Measurements from ENCODE around the gene PGBD2.
"Not testable (repeated sequence)": the region's sequence is repeated elsewhere in the genome, so short reads cannot be mapped to it uniquely, and the experiment has no call there.

Gene PGBD2

DNA sequence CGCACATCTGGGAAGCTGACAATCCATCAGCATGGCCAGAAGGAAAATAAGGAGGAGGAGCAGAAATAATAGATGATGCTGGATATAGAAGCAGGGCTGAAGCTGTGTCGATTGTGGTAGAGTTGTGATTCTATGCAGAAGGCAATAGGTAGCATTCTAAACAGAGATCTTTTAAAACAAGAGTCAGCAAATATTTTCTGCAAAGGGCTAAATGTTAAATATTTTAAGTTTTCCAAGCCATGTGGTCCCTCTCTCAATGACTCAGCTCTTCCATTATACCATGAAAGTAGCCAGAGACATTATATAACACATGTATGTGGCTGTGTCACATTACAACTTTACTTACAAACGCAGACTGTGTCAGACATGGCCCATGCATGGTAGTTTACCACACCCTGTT is 21.2 kb downstream of the PGBD2 start:
- not testable (repeated sequence) for DNase-seq (ENCODE audit: low read depth)

DNA sequence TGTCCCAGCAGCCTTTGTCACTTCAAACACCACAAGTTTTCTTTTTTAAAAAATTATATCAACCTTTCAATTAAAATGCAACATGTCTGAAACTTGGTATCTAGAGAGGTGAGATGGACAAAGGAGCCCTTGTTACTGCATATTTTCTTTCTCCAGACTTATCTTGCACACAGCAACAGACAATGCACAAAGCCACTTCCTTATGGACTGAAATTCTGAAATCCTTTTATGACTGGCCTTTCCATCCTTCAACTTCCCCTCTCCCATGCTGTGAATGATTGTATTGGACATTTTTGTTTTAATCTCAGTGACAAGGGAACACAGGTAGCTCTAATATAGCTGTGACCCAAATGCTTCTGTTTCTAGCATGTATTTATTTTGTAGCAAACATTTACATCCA is 22.1 kb downstream of the PGBD2 start:
- not testable (repeated sequence) for DNase-seq (ENCODE audit: low read depth)

DNA sequence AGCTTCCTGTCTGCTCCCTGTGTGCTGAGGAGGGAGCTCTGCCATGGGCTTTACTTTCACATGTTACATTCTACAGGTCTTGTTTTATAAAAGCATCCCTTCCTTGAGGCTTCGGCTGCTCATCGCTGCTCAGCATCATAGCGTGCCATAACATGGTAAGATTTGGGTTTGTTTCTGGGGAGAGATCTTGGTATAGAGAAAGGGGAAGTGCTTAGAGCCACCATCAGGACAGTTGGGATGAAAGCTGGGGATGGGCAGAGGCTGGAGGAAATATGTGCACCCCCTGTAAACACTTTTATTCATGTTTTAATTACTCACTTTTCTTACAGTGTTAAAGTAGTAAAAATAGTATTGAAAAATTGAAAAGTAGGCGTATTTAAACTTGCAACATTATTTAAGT is 24.0 kb downstream of the PGBD2 start:
- DNase-seq (ENCODE audit: low read depth): not testable (repeated sequence)

DNA sequence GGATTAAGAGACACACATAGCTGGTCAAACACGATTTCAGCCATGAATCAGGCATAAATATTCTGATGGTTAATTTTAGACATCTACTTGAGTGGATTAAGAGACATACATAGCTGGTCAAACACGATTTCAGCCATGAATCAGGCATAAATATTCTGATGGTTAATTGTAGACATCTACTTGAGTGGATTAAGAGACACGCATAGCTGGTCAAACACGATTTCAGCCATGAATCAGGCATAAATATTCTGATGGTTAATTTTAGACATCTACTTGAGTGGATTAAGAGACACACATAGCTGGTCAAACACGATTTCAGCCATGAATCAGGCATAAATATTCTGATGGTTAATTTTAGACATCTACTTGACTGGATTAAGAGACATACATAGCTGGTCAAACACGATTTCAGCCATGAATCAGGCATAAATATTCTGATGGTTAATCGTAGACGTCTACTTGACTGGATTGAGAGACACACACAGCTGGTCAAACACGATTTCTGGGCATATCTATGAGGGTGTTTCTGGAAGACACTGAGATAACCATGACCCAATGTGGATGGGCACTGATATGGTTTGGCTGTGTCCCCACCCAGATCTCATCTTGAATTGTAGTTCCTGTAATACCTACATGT is 32.3 kb downstream of the PGBD2 start:
- not testable (repeated sequence) for DNase-seq (ENCODE audit: low read depth)

DNA sequence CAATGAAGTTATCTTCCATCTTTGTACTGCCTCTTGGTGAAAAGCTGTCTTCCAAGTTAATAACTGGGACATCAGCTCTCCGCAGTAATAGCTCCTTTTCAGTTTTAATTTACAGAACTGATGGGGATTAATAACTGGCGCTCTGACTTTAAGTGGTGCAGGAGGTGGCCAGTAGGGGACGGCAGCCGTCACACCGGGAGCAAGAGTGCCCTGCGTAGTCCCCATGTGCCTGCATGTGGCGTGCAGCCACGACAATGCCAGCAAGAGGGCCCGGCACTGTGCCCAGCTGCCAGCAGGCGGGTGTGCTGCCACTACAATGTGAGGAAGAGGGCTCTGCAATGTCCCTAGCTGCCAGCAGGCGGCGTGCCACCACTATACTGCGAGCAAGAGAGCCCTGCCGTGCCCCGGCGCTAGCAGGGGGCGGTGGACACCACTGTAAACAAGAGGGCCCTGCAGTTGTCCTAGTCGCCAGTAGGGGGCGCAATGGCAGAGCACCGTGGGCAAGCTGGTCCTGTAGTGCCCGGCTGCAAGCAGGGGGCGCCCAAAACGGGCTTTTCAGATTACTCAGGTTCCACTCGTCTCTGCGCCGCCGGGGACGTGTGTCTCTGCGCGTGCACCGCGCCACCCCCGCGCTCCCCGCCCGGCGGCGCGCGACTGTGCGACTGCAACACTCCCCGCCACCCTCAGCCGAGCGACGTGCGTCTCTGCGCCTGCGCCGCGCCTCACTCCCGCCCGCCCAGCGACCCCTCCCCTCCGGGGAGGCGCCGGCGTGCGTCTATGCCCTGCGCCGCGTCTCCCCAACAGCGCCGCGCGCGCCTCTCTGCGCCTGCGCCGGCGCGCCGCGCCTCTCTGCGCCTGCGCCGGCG is 38.3 kb downstream of the PGBD2 start:
- DNase-seq (ENCODE audit: low read depth): not testable (repeated sequence)

DNA sequence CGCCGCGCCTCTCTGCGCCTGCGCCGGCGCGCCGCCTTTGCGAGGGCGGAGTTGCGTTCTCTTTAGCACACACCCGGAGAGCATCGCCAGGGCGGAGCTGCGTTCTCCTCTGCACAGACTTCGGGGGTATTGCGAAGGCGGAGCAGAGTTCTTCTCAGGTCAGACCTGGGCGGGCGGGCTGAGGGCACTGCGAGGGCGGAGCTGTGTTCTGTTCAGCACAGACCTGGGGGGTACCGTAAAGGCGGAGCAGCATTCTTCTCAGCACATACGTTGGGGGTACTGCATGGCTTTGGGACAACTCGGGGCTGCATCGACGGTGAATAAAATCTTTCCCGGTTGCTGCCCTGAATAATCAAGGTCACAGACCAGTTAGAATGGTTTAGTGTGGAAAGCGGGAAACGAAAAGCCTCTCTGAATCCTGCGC is 39.0 kb downstream of the PGBD2 start:
- not testable (repeated sequence) for DNase-seq (ENCODE audit: low read depth)

DNA sequence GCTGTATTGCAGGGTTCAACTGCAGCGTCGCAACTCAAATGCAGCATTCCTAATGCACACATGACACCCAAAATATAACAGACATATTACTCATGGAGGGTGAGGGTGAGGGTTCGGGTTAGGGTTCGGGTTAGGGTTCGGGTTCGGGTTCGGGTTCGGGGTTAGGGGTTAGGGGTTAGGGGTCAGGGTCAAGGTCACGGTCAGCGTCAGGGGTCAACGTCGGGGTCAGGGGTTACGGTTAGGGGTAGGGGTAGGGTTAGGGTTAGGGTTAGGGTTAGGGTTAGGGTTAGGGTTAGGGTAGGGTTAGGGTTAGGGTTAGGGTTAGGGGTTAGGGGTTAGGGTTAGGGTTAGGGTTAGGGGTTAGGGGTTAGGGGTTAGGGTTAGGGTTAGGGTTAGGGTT is 39.4 kb downstream of the PGBD2 start:
- DNase-seq (ENCODE audit: low read depth): not testable (repeated sequence)

DNA sequence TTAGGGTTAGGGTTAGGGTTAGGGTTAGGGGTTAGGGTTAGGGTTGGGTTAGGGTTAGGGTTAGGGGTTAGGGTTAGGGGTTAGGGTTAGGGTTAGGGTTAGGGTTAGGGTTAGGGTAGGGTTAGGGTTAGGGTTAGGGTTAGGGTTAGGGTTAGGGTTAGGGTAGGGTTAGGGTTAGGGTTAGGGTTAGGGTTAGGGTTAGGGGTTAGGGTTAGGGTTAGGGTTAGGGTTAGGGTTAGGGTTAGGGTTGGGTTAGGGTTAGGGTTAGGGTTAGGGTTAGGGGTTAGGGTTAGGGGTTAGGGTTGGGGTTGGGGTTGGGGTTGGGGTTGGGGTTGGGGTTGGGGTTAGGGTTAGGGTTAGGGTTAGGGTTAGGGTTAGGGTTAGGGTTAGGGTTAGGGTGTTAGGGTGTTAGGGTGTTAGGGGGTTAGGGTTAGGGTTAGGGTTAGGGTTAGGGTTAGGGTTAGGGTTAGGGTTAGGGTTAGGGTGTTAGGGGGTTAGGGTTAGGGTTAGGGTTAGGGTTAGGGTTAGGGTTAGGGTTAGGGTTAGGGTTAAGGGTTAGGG is 39.9 kb downstream of the PGBD2 start:
- not testable (repeated sequence) for DNase-seq (ENCODE audit: low read depth)
